Neural cell (in vitro differentiated cells): ENCODE data around the gene MAST4. TPM values are rescaled to one million over a fixed set of nuclear protein-coding genes. Genes with fewer than 3 reads are reported as not detected.

ENCODE experiments used
- H2AFZ ChIP-seq: fragments of 200-600, 300-800 bp; sonication (generic), shearing (Covaris generic); 2 replicates; pipeline ENCODE4 v1.6.0; 2014; ENCODE audit warnings: low read depth, mild to moderate bottlenecking, antibody characterized with exemption, low read length, moderate library complexity
- H3F3A ChIP-seq: fragments of 200-600 bp; shearing (Covaris generic); 2 replicates; pipeline ENCODE4 v1.6.1; 2016; ENCODE audit warnings: mild to moderate bottlenecking, moderate library complexity, mixed read lengths, antibody characterized with exemption, low read length; ENCODE audit not compliant: insufficient read depth, poor library complexity, severe bottlenecking
- H3K27ac ChIP-seq: fragments of 200-600, 300-800 bp; sonication (generic), shearing (Covaris generic); 2 replicates; pipeline ENCODE4 v1.5.1; 2014; ENCODE audit warnings: mild to moderate bottlenecking, low read length, moderate library complexity
- H3K27me3 ChIP-seq: fragments of 300-800, 200-600 bp; sonication (generic), shearing (Covaris generic); 2 replicates; pipeline ENCODE4 v1.6.0; 2014; ENCODE audit warnings: mild to moderate bottlenecking, low read depth, low read length, moderate library complexity; ENCODE audit not compliant: insufficient read depth
- H3K36me3 ChIP-seq: fragments of 300-800, 200-600 bp; sonication (generic), shearing (Covaris generic); 2 replicates; pipeline ENCODE4 v1.5.1; 2014; ENCODE audit warnings: mild to moderate bottlenecking, antibody characterized with exemption, low read length, moderate library complexity; ENCODE audit not compliant: insufficient read depth
- H3K4me2 ChIP-seq: fragments of 300-800, 200-600 bp; sonication (generic), shearing (Covaris generic); 2 replicates; pipeline ENCODE4 v1.6.0; 2014; ENCODE audit warnings: mild to moderate bottlenecking, low read length
- H3K4me3 ChIP-seq: fragments of 300-800, 200-600 bp; sonication (generic), shearing (Covaris generic); 2 replicates; pipeline ENCODE4 v1.5.1; 2014; ENCODE audit warnings: mild to moderate bottlenecking, low read length, moderate library complexity
- H3K79me2 ChIP-seq: fragments of 200-600 bp; shearing (Covaris generic); replicated peaks from 2 replicates; pipeline ENCODE4 v1.6.0; 2014; ENCODE audit warnings: mild to moderate bottlenecking, low read length, moderate library complexity; ENCODE audit not compliant: insufficient read depth
- H3K9ac ChIP-seq: fragments of 300-800, 200-600 bp; sonication (generic), shearing (Covaris generic); 2 replicates; pipeline ENCODE4 v1.6.1; 2016; ENCODE audit warnings: mild to moderate bottlenecking, low read length, mixed read lengths
- H3K9me2 ChIP-seq: fragments of 200-600 bp; shearing (Covaris generic); 2 replicates; pipeline ENCODE4 v1.6.1; 2016; ENCODE audit warnings: mild to moderate bottlenecking, low read length, mixed read lengths; ENCODE audit not compliant: insufficient read depth
- H3K9me3 ChIP-seq: fragments of 200-600, 300-800 bp; sonication (generic), shearing (Covaris generic); 2 replicates; pipeline ENCODE4 v1.6.1; 2016; ENCODE audit warnings: mild to moderate bottlenecking, mixed run types, low read length, moderate library complexity, mixed read lengths
- H4K20me1 ChIP-seq: fragments of 200-600 bp; shearing (Covaris generic); 2 replicates; pipeline ENCODE4 v1.6.1; 2016; ENCODE audit warnings: mild to moderate bottlenecking, mixed run types; ENCODE audit not compliant: insufficient read depth
- EP300 ChIP-seq: fragments of 450-650 bp; conservative IDR thresholded peaks from 2 replicates; pipeline ENCODE4 v1.6.1; 2014; ENCODE audit warnings: antibody characterized with exemption, mild to moderate bottlenecking, moderate library complexity; ENCODE audit not compliant: poor library complexity, severe bottlenecking
- EZH2 ChIP-seq: fragments of 200-600, 300-800 bp; shearing (Covaris generic), sonication (generic); IDR thresholded peaks from 2 replicates; pipeline ENCODE4 v1.6.1; 2014; ENCODE audit warnings: antibody characterized with exemption, low read length, borderline replicate concordance, mild to moderate bottlenecking; ENCODE audit not compliant: insufficient read depth, poor library complexity, severe bottlenecking
- MXI1 ChIP-seq: fragments of 450-650 bp; conservative IDR thresholded peaks from 2 replicates; pipeline ENCODE4 v1.6.1; 2014; ENCODE audit warnings: antibody characterized with exemption, mild to moderate bottlenecking; ENCODE audit not compliant: poor library complexity, severe bottlenecking
- POLR2AphosphoS5 ChIP-seq: IDR thresholded peaks from 2 replicates; pipeline ENCODE4 v1.6.1; 2012
- RAD21 ChIP-seq: fragments of 450-650 bp; conservative IDR thresholded peaks from 2 replicates; pipeline ENCODE4 v1.6.1; 2014; ENCODE audit warnings: antibody characterized with exemption, mild to moderate bottlenecking, moderate library complexity
- SMC3 ChIP-seq: fragments of 450-650 bp; conservative IDR thresholded peaks from 2 replicates; pipeline ENCODE4 v1.6.1; 2014; ENCODE audit warnings: antibody characterized with exemption, mild to moderate bottlenecking, moderate library complexity; ENCODE audit not compliant: poor library complexity
- TAF1 ChIP-seq: IDR thresholded peaks from 2 replicates; pipeline ENCODE4 v1.6.1; 2012; ENCODE audit warnings: low read depth
- polyA plus RNA-seq: library from polyadenylated mRNA; depleted of rRNA; stranded (reverse); fragments of >200 nt; gene quantifications from 2 replicates; pipeline ENCODE4 v1.2.3, GENCODE V29; 2014
- TF ChIP-seq, protein P1 (sequence below): fragments of 450-650 bp; IDR thresholded peaks from 2 replicates; pipeline ENCODE4 v1.5.1; 2014; ENCODE audit warnings: antibody characterized with exemption, mild to moderate bottlenecking, moderate library complexity; ENCODE audit not compliant: poor library complexity, severe bottlenecking
- TF ChIP-seq, protein P2 (sequence below): IDR thresholded peaks from 2 replicates; pipeline ENCODE4 v1.6.1; 2012; ENCODE audit warnings: borderline replicate concordance

MAST4 gene
- polyA plus RNA-seq, 1 donor from 2014 or later, result 2.3 TPM

DNA sequence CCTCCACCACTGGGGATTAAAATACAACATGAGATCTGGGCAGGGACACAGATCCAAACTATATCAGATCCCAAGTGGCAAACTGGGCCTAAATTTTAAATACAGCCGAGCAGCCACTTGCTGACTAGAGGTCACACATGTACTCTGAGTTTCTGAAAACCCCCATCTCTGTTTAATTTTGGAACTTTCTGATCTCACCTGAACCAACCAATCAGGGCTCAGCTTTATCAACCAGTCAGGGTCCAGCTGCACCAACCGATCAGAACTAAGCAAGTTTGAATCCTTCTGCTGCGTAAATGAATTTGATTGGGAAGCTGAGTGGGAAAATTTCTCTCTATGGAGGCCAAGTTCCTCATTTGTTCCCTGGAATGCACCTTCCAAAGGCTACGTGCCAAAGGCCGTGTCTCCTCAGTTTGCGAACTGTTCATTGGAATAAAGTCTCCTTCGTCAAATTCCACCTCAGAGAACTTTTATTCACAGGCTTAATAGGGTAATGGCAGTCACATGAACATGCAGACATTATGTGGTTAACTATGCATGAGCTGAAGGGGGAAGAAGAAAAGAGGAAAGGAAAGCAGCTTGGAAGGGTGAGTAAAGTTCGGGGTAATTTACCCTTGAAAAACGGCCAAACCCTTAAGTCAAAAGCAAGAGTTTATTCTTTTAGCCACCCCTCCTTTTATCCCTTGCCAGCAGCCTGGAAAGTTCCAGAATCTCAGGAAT, 596.7 kb downstream of the MAST4 start:
- no peaks in the 10 kb centered on the region for H4K20me1 ChIP-seq
- no peak overlapping the region for H3K27ac ChIP-seq
- H3K27me3 ChIP-seq, result no peaks in the 10 kb centered on the region
- no peaks in the 10 kb centered on the region for H3K79me2 ChIP-seq
- H3K4me3 ChIP-seq, result no peak overlapping the region
- no peak overlapping the region for H3K9ac ChIP-seq
- H3K9me2 ChIP-seq, result no peaks in the 10 kb centered on the region
- no peaks in the 10 kb centered on the region for H3F3A ChIP-seq
- no peak overlapping the region for H3K4me2 ChIP-seq
- no peaks in the 10 kb centered on the region for H3K36me3 ChIP-seq
- TF ChIP-seq, protein P1, sequence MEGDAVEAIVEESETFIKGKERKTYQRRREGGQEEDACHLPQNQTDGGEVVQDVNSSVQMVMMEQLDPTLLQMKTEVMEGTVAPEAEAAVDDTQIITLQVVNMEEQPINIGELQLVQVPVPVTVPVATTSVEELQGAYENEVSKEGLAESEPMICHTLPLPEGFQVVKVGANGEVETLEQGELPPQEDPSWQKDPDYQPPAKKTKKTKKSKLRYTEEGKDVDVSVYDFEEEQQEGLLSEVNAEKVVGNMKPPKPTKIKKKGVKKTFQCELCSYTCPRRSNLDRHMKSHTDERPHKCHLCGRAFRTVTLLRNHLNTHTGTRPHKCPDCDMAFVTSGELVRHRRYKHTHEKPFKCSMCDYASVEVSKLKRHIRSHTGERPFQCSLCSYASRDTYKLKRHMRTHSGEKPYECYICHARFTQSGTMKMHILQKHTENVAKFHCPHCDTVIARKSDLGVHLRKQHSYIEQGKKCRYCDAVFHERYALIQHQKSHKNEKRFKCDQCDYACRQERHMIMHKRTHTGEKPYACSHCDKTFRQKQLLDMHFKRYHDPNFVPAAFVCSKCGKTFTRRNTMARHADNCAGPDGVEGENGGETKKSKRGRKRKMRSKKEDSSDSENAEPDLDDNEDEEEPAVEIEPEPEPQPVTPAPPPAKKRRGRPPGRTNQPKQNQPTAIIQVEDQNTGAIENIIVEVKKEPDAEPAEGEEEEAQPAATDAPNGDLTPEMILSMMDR, result no peak
- no peak for TF ChIP-seq EZH2
- no peak overlapping the region for H2AFZ ChIP-seq
- H3K9me3 ChIP-seq, result no peaks in the 10 kb centered on the region

DNA sequence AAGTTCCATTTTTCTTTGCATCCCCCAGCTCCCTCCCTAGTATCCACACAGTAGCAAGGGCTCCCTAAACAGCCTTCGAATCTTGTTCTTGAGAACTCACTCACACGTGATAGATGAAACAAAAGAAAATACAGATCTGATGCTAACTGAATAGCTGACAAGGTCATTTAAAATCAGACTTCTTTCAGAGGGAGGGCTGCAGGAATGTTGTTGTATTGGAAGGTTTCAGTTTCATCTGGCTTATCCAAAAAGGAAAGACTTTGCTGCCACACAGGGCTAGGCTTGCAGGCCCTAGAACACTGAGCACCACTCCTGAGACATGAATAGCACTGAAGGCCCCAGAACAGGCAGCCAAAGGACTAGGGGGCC, 597.2 kb downstream of the MAST4 start:
- no peaks in the 10 kb centered on the region for H3K27me3 ChIP-seq
- H3K9me2 ChIP-seq, result no peaks in the 10 kb centered on the region
- TF ChIP-seq SMC3, result no peak
- TF ChIP-seq MXI1, result no peak
- no peaks in the 10 kb centered on the region for H4K20me1 ChIP-seq
- H3K9ac ChIP-seq, result no peak overlapping the region
- H3K79me2 ChIP-seq, result no peaks in the 10 kb centered on the region
- H3K4me3 ChIP-seq, result no peak overlapping the region
- no peak overlapping the region for H2AFZ ChIP-seq
- no peaks in the 10 kb centered on the region for H3K36me3 ChIP-seq
- H3F3A ChIP-seq, result no peaks in the 10 kb centered on the region
- no peak overlapping the region for H3K27ac ChIP-seq
- no peaks in the 10 kb centered on the region for H3K9me3 ChIP-seq
- H3K4me2 ChIP-seq, result no peak overlapping the region

DNA sequence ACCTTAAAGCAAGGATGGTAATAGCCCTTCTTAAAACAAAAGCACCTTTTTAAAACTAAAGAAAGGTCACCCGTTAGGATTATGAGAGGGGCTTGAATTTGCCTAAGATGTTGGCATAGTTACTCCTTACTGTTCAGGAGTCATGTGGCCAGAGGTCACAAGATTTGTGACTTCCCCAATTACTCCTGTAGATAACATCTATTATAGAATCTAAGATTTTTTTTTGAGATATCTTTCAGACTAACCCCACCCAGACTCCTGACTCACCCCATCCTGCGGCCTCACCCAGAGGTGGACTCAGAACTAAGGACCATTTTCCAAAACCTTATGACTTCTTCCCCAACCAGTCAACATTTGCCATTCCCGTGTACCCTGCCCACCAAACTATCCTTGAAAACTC, 598.0 kb downstream of the MAST4 start:
- H2AFZ ChIP-seq, result no peak overlapping the region
- TF ChIP-seq EP300 (no peak), EZH2 (no peak), MXI1 (no peak), SMC3 (no peak), RAD21 (no peak), POLR2AphosphoS5 (no peak), TAF1 (no peak)
- TF ChIP-seq, protein P2, sequence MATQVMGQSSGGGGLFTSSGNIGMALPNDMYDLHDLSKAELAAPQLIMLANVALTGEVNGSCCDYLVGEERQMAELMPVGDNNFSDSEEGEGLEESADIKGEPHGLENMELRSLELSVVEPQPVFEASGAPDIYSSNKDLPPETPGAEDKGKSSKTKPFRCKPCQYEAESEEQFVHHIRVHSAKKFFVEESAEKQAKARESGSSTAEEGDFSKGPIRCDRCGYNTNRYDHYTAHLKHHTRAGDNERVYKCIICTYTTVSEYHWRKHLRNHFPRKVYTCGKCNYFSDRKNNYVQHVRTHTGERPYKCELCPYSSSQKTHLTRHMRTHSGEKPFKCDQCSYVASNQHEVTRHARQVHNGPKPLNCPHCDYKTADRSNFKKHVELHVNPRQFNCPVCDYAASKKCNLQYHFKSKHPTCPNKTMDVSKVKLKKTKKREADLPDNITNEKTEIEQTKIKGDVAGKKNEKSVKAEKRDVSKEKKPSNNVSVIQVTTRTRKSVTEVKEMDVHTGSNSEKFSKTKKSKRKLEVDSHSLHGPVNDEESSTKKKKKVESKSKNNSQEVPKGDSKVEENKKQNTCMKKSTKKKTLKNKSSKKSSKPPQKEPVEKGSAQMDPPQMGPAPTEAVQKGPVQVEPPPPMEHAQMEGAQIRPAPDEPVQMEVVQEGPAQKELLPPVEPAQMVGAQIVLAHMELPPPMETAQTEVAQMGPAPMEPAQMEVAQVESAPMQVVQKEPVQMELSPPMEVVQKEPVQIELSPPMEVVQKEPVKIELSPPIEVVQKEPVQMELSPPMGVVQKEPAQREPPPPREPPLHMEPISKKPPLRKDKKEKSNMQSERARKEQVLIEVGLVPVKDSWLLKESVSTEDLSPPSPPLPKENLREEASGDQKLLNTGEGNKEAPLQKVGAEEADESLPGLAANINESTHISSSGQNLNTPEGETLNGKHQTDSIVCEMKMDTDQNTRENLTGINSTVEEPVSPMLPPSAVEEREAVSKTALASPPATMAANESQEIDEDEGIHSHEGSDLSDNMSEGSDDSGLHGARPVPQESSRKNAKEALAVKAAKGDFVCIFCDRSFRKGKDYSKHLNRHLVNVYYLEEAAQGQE, result no peak
- TF ChIP-seq, protein P1, result no peak
- H3K79me2 ChIP-seq, result no peaks in the 10 kb centered on the region
- H3F3A ChIP-seq, result no peaks in the 10 kb centered on the region
- H4K20me1 ChIP-seq, result no peaks in the 10 kb centered on the region
- H3K4me2 ChIP-seq, result no peak overlapping the region
- no peak overlapping the region for H3K9ac ChIP-seq
- H3K27me3 ChIP-seq, result no peaks in the 10 kb centered on the region
- no peaks in the 10 kb centered on the region for H3K9me3 ChIP-seq
- no peak overlapping the region for H3K4me3 ChIP-seq
- H3K9me2 ChIP-seq, result no peaks in the 10 kb centered on the region
- H3K27ac ChIP-seq, result no peak overlapping the region
- no peaks in the 10 kb centered on the region for H3K36me3 ChIP-seq
